ENCODE data around the gene HCAR2. TPM values are rescaled to one million over a fixed set of nuclear protein-coding genes. Genes with fewer than 3 reads are reported as not detected.
"Not testable (repeated sequence)": the region's sequence is repeated elsewhere in the genome, so short reads cannot be mapped to it uniquely, and the experiment has no call there.

HCAR2 gene
- total RNA-seq, 1 donor from 2014 or later, result 21.4 TPM

- no peaks in the 10 kb centered on the region for H3K9me3 Mint-ChIP-seq
- no peak overlapping the region for H3K4me3 Mint-ChIP-seq
- H3K27ac Mint-ChIP-seq, result no peak overlapping the region
- no peak for DNase-seq (ENCODE audit: extremely low spot score, unreplicated experiment)
- peaks cover 6% of the 10 kb centered on the region for H3K4me1 Mint-ChIP-seq (ENCODE audit: unreplicated experiment)
- no peaks in the 10 kb centered on the region for H3K27me3 Mint-ChIP-seq
- TF ChIP-seq CTCF (conservative IDR thresholded peaks at IDR 0.05), result no peak
- H3K36me3 Mint-ChIP-seq, result no peaks in the 10 kb centered on the region
These were observed 11.6 kb downstream of the HCAR2 start for GRCh38 chr12:122691566-122691965.

- Mint-ChIP-seq H3K27ac (no peak overlapping the region), H3K9me3 (no peaks in the 10 kb centered on the region), H3K36me3 (no peaks in the 10 kb centered on the region), H3K4me1 (ENCODE audit: unreplicated experiment) (peaks cover 6% of the 10 kb centered on the region), H3K27me3 (no peaks in the 10 kb centered on the region), H3K4me3 (no peak overlapping the region)
- TF ChIP-seq CTCF (conservative IDR thresholded peaks at IDR 0.05), result no peak
- no peak for DNase-seq (ENCODE audit: extremely low spot score, unreplicated experiment)
These were observed 14.9 kb downstream of the HCAR2 start for GRCh38 chr12:122688291-122688690.

GRCh38 chr12:122687086-122687485 is 16.1 kb downstream of the HCAR2 start:
- Mint-ChIP-seq H3K4me3 (no peak overlapping the region), H3K27ac (no peak overlapping the region), H3K36me3 (no peaks in the 10 kb centered on the region), H3K9me3 (no peaks in the 10 kb centered on the region), H3K4me1 (ENCODE audit: unreplicated experiment) (no peaks in the 10 kb centered on the region), H3K27me3 (no peaks in the 10 kb centered on the region)
- no peak for DNase-seq (ENCODE audit: extremely low spot score, unreplicated experiment)
- no peak for TF ChIP-seq CTCF (conservative IDR thresholded peaks at IDR 0.05)

- no peak overlapping the region for H3K27ac Mint-ChIP-seq
- no peak for DNase-seq (ENCODE audit: extremely low spot score, unreplicated experiment)
- no peaks in the 10 kb centered on the region for H3K27me3 Mint-ChIP-seq
- no peaks in the 10 kb centered on the region for H3K36me3 Mint-ChIP-seq
- no peaks in the 10 kb centered on the region for H3K4me1 Mint-ChIP-seq (ENCODE audit: unreplicated experiment)
- no peaks in the 10 kb centered on the region for H3K9me3 Mint-ChIP-seq
- no peak for TF ChIP-seq CTCF (conservative IDR thresholded peaks at IDR 0.05)
- H3K4me3 Mint-ChIP-seq, result no peak overlapping the region
These were observed 16.6 kb downstream of the HCAR2 start for GRCh38 chr12:122686538-122686937.

- no peaks in the 10 kb centered on the region for H3K9me3 Mint-ChIP-seq
- H3K27ac Mint-ChIP-seq, result no peak overlapping the region
- peaks cover under 1% of the 10 kb centered on the region for H3K4me1 Mint-ChIP-seq (ENCODE audit: unreplicated experiment)
- no peaks in the 10 kb centered on the region for H3K36me3 Mint-ChIP-seq
- TF ChIP-seq CTCF (conservative IDR thresholded peaks at IDR 0.05), result no peak
- no peak for DNase-seq (ENCODE audit: extremely low spot score, unreplicated experiment)
- no peaks in the 10 kb centered on the region for H3K27me3 Mint-ChIP-seq
- no peak overlapping the region for H3K4me3 Mint-ChIP-seq
These were observed 18.8 kb downstream of the HCAR2 start for GRCh38 chr12:122684297-122684813.

GRCh38 chr12:122681814-122682213 is 21.3 kb downstream of the HCAR2 start:
- no peak for TF ChIP-seq CTCF (conservative IDR thresholded peaks at IDR 0.05)
- H3K27ac Mint-ChIP-seq, result no peak overlapping the region
- H3K4me3 Mint-ChIP-seq, result no peak overlapping the region
- H3K27me3 Mint-ChIP-seq, result no peaks in the 10 kb centered on the region
- H3K4me1 Mint-ChIP-seq (ENCODE audit: unreplicated experiment), result peaks cover 6% of the 10 kb centered on the region
- H3K9me3 Mint-ChIP-seq, result no peaks in the 10 kb centered on the region
- no peak for DNase-seq (ENCODE audit: extremely low spot score, unreplicated experiment)
- no peaks in the 10 kb centered on the region for H3K36me3 Mint-ChIP-seq

- H3K27ac Mint-ChIP-seq; H3K36me3 Mint-ChIP-seq; H3K4me1 Mint-ChIP-seq (ENCODE audit: unreplicated experiment); H3K27me3 Mint-ChIP-seq; H3K4me3 Mint-ChIP-seq; DNase-seq (ENCODE audit: extremely low spot score, unreplicated experiment); H3K9me3 Mint-ChIP-seq: not testable (repeated sequence)
These were observed 22.2 kb downstream of the HCAR2 start for GRCh38 chr12:122680989-122681388.

- H3K27me3 Mint-ChIP-seq; H3K36me3 Mint-ChIP-seq; DNase-seq (ENCODE audit: extremely low spot score, unreplicated experiment); H3K4me1 Mint-ChIP-seq (ENCODE audit: unreplicated experiment); H3K27ac Mint-ChIP-seq; H3K4me3 Mint-ChIP-seq; H3K9me3 Mint-ChIP-seq: not testable (repeated sequence)
These were observed 26.4 kb downstream of the HCAR2 start for GRCh38 chr12:122676781-122677180.

Data from type B pancreatic cell (in vitro differentiated cells).